ENCODE results near the gene YBX3.
"Not testable (repeated sequence)": the region's sequence is repeated elsewhere in the genome, so short reads cannot be mapped to it uniquely, and the experiment has no call there.

Gene YBX3

GRCh38 chr12:10749700-10750384, 26.7 kb upstream of the YBX3 start:
- no peak for TF ChIP-seq TCF4 (CRISPR knock-in tag; IDR thresholded peaks at IDR 0.05; ENCODE audit: borderline replicate concordance)
- no peak for TF ChIP-seq TSHZ2 (CRISPR knock-in tag; IDR thresholded peaks at IDR 0.05)
- no peak for TF ChIP-seq ZNF8 (CRISPR knock-in tag; IDR thresholded peaks at IDR 0.05)
- TF ChIP-seq ZNF565 (CRISPR knock-in tag; conservative IDR thresholded peaks at IDR 0.05; ENCODE audit: low read depth), result no peak
- TF ChIP-seq PPARA (CRISPR knock-in tag; IDR thresholded peaks at IDR 0.05; ENCODE audit: borderline replicate concordance), result no peak
- TF ChIP-seq BACH2 (CRISPR knock-in tag; IDR thresholded peaks at IDR 0.05; ENCODE audit: borderline replicate concordance), result no peak
- TF ChIP-seq ZNF70 (CRISPR knock-in tag; IDR thresholded peaks at IDR 0.05), result no peak
- peak; percentile 97 for ATAC-seq

GRCh38 chr12:10747730-10748129, 24.6 kb upstream of the YBX3 start:
- no peak for ATAC-seq
- TF ChIP-seq TCF4 (CRISPR knock-in tag; IDR thresholded peaks at IDR 0.05; ENCODE audit: borderline replicate concordance) (no peak), CSDC2 (CRISPR knock-in tag; IDR thresholded peaks at IDR 0.05) (no peak), ARNTL (CRISPR knock-in tag; IDR thresholded peaks at IDR 0.05; ENCODE audit: borderline replicate concordance, low read depth) (no peak), ESRRG (CRISPR knock-in tag; IDR thresholded peaks at IDR 0.05) (no peak), ZFP30 (CRISPR knock-in tag; IDR thresholded peaks at IDR 0.05) (no peak), GLIS3 (CRISPR knock-in tag; IDR thresholded peaks at IDR 0.05) (no peak), ZC3H10 (CRISPR knock-in tag; IDR thresholded peaks at IDR 0.05) (no peak), TSHZ2 (CRISPR knock-in tag; IDR thresholded peaks at IDR 0.05) (no peak), SNAI2 (CRISPR knock-in tag; IDR thresholded peaks at IDR 0.05) (no peak), ZNF8 (CRISPR knock-in tag; IDR thresholded peaks at IDR 0.05) (no peak)

- not testable (repeated sequence) for ATAC-seq
These were observed 20.3 kb upstream of the YBX3 start for GRCh38 chr12:10743420-10743819.

- no peak for ATAC-seq
- TF ChIP-seq ZNF565 (CRISPR knock-in tag; conservative IDR thresholded peaks at IDR 0.05; ENCODE audit: low read depth) (no peak), GLIS3 (CRISPR knock-in tag; IDR thresholded peaks at IDR 0.05) (no peak), POU6F1 (CRISPR knock-in tag; IDR thresholded peaks at IDR 0.05; ENCODE audit: borderline replicate concordance, low read depth) (no peak), TSHZ2 (CRISPR knock-in tag; IDR thresholded peaks at IDR 0.05) (no peak), ZC3H10 (CRISPR knock-in tag; IDR thresholded peaks at IDR 0.05) (no peak), CREB5 (CRISPR knock-in tag; IDR thresholded peaks at IDR 0.05; ENCODE audit: low read depth) (no peak), CSRNP3 (CRISPR knock-in tag; IDR thresholded peaks at IDR 0.05) (no peak)
These were observed 18.7 kb upstream of the YBX3 start for GRCh38 chr12:10741845-10742244.
